SJCRH30 (cell line): ENCODE measurements around the gene ST6GAL1. TPM values are rescaled to one million over a fixed set of nuclear protein-coding genes. Genes with fewer than 3 reads are reported as not detected.
A peak's percentile ranks its signal among the peaks of the same experiment; 100 is the strongest.
"Not testable (repeated sequence)": the region's sequence is repeated elsewhere in the genome, so short reads cannot be mapped to it uniquely, and the experiment has no call there.

ENCODE experiments used
- DNase-seq, 2 experiments: peaks; one replicate each; pipeline ENCODE4 v3.0.0-alpha.2; 2015 to 2020
- H3K27ac ChIP-seq: fragments of 250-450 bp; sonication (Bioruptor Pico); 2 replicates; pipeline ENCODE4 v1.5.1; 2020; ENCODE audit warnings: mild to moderate bottlenecking, moderate library complexity
- H3K27me3 ChIP-seq: fragments of 250-450 bp; sonication (Bioruptor Pico); 2 replicates; pipeline ENCODE4 v1.5.1; 2020; ENCODE audit warnings: mild to moderate bottlenecking, moderate library complexity
- H3K36me3 ChIP-seq: fragments of 250-450 bp; sonication (Bioruptor Pico); 2 replicates; pipeline ENCODE4 v1.5.1; 2020; ENCODE audit warnings: mild to moderate bottlenecking, moderate library complexity
- H3K4me1 ChIP-seq: fragments of 250-450 bp; sonication (Bioruptor Pico); 2 replicates; pipeline ENCODE4 v1.5.1; 2020; ENCODE audit warnings: mild to moderate bottlenecking, moderate library complexity
- H3K4me3 ChIP-seq: fragments of 250-450 bp; sonication (Bioruptor Pico); 2 replicates; pipeline ENCODE4 v1.5.1; 2020; ENCODE audit warnings: mild to moderate bottlenecking, moderate library complexity
- H3K9me3 ChIP-seq: fragments of 250-450 bp; sonication (Bioruptor Pico); replicated peaks from 2 replicates; pipeline ENCODE4 v1.5.1; 2020; ENCODE audit warnings: mild to moderate bottlenecking, moderate library complexity
- total RNA-seq: library from RNA; depleted of rRNA; stranded (reverse); fragments of >200 nt; shearing (Covaris generic); gene quantifications from 2 replicates; pipeline ENCODE4 v1.2.3, GENCODE V29; 2014; rRNA removed

ST6GAL1 gene, protein sequence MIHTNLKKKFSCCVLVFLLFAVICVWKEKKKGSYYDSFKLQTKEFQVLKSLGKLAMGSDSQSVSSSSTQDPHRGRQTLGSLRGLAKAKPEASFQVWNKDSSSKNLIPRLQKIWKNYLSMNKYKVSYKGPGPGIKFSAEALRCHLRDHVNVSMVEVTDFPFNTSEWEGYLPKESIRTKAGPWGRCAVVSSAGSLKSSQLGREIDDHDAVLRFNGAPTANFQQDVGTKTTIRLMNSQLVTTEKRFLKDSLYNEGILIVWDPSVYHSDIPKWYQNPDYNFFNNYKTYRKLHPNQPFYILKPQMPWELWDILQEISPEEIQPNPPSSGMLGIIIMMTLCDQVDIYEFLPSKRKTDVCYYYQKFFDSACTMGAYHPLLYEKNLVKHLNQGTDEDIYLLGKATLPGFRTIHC
- 2.3 TPM in 2 replicates for total RNA-seq

DNA sequence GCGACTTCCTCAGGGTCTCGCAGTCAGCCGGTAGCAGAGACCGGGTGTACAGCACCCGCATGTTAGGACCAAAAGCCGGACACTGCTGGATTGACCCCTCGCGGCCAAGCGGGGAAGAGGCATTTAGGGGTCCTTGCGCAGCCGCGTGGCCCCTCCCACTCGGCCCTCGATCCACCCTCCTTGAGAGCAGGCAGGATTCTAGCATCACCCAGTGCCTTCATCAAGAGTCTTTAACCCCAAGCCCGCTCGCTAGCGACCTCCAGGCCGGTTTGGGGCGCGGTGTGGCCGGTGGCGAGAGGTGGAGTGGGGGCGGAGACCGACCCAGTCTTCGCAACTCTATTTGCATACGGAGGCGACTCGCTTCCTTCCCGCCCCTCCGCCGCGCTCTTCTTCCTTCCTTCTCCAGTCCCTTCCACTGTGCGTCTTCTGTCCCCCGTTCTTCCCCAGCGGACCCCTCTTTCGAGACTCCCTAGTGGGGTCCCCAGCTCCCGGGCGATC, at the start of gene ST6GAL1:
Gene ST6GAL1 (plus strand): TSS at position 384 of the 498 bp plus-strand sequence. CDS start 112,178 bp downstream, outside the sequence.
- Histone ChIP-seq H3K36me3 (no peaks in the 10 kb centered on the region), H3K4me3 (peak within 1 kb of the TSS; percentile 71), H3K27ac (peak within 1 kb of the TSS; percentile 17; the same call in 1 of the 2 replicates), H3K27me3 (no peaks in the 10 kb centered on the region; the same call in 1 of the 2 replicates), H3K9me3 (no peaks in the 10 kb centered on the region), H3K4me1 (no peaks in the 10 kb centered on the region)
- DNase-seq: peak; percentile 54 to 63

- H3K4me3 ChIP-seq: no peak overlapping the region
- H3K36me3 ChIP-seq: no peaks in the 10 kb centered on the region
- H3K9me3 ChIP-seq: no peaks in the 10 kb centered on the region
- H3K27ac ChIP-seq: no peak overlapping the region
- no peak for DNase-seq
- no peaks in the 10 kb centered on the region for H3K27me3 ChIP-seq
- H3K4me1 ChIP-seq: no peaks in the 10 kb centered on the region
These were observed 48.2 kb upstream of the ST6GAL1 start for GRCh38 chr3:186882150-186882524.

DNA sequence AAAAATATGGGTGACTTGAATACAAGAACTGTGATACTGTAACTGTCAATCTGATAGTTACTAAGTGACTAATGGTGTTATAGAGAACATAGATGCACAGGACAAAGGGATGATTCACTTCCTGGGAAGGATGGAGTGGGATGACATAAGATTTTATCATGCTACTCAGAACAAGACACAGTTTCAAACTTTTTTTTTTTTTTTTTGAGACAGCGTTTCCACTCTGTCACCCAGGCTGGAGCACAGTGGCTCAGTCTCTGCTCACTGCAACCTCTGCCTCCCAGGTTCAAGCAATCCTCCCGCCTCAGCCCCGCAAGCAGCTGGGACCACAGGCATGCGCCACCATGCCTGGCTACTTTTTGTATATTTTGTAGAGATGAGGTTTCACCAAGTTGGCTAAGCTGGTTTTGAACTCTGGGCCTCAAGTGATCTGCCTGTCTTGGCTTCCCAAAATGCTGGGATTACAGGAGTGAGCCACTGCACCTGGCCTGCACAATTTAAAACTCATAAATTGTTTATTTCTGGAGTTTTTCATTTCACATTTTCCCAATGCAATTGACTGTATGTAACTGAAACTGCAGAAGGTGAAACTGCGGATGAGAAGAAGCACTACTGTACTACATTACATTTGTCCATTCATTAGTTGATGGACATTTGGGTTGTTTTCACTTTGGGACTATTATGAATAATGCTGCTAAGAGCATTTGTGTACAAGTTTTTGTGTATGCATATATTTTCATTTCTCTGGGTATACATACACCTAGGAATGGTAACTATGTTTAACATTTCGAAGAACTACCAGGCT, 47.2 kb upstream of the ST6GAL1 start:
- no peak for DNase-seq
- Histone ChIP-seq H3K27ac (no peak overlapping the region), H3K4me1 (no peaks in the 10 kb centered on the region), H3K36me3 (no peaks in the 10 kb centered on the region), H3K27me3 (no peaks in the 10 kb centered on the region), H3K9me3 (no peaks in the 10 kb centered on the region), H3K4me3 (no peak overlapping the region)

DNA sequence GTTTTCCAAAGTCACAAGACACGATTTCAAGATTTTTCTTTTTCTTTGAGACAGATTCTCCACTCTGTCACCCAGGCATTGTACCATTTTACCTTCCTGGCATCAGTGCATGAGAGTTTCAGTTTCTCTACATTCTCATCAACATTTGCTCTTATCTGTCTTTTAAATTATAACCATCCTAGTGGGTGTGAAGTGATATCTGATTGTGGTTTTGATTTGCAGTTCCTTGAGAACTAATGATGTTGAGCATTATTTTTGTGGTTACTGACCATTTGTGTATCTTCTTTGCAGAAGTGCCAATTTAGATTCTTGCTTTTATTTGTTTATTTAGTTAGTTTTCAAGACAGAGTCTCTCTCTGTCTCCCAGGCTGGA, 46.7 kb upstream of the ST6GAL1 start:
- H3K27ac ChIP-seq: no peak overlapping the region
- no peak for DNase-seq
- H3K4me3 ChIP-seq: no peak overlapping the region
- no peaks in the 10 kb centered on the region for H3K27me3 ChIP-seq
- no peaks in the 10 kb centered on the region for H3K4me1 ChIP-seq
- no peaks in the 10 kb centered on the region for H3K9me3 ChIP-seq
- H3K36me3 ChIP-seq: no peaks in the 10 kb centered on the region

DNA sequence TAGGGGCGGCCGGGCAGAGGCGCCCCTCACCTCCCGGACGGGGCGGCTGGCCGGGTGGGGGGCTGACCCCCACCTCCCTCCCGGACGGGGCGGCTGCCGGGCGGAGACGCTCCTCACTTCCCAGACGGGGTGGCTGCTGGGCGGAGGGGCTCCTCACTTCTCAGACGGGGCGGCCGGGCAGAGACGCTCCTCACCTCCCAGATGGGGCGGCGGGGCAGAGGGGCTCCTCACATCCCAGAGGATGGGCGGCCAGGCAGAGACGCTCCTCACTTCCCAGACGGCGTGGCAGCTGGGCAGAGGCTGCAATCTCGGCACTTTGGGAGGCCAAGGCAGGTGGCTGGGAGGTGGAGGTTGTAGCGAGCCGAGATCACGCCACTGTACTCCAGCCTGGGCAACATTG, 45.5 kb upstream of the ST6GAL1 start:
- H3K27ac ChIP-seq, H3K36me3 ChIP-seq, H3K4me1 ChIP-seq, H3K27me3 ChIP-seq, DNase-seq, H3K9me3 ChIP-seq, H3K4me3 ChIP-seq: not testable (repeated sequence)

DNA sequence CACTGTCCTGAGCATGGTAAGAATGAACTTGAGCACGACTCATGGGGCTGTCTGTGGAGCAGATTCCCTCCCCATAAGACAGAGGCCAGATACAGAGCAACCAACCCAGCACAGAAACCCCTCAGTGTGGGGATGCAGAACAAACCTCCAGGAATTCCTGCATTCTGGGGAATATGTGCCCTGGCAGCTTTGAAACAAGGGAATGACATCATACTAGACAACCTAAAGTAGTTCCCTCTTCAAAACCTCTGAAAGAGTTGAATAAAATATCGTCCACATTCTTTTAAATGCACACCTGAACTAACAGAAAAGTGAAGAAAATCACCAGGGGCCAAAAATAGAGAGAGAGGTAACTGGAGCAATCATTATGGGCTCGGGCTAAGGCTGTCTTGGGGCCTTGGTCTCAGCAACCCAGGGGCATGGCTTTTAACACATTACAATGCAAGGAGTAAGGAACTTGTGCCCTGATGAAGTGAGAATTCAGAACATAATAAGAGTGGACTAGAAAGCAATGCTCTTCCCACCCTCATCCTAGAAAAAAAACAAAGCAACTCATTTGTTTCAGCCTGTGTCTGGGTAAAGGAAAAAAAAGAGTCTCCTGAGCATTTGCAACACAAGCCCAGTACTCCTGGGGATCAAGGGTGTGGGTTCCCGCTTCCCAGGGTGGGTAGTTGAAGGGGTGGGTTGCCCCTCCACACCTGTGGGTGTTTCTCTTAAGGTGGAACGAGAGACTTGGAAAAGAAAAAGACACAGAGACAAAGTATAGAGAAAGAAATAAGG, 43.9 kb upstream of the ST6GAL1 start:
- Histone ChIP-seq H3K36me3 (no peaks in the 10 kb centered on the region), H3K4me3 (no peak overlapping the region), H3K27ac (no peak overlapping the region), H3K9me3 (no peaks in the 10 kb centered on the region), H3K27me3 (no peaks in the 10 kb centered on the region), H3K4me1 (no peaks in the 10 kb centered on the region)
- no peak for DNase-seq

DNA sequence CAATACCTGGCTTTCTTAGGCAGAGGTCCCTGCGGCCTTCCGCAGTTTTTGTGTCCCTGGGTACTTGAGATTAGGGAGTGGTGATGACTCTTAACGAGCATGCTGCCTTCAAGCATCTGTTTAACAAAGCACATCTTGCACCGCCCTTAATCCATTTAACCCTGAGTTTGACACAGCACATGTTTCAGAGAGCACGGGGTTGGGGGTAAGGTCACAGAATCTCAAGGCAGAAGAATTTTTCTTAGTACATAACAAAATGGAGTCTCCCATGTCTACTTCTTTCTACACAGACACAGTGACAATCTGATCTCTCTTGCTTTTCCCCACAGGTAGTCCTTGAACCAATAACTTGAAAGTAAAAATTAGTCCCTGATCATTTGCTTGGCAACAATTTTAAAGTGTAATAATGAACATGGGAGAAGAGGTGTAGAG, 42.8 kb upstream of the ST6GAL1 start:
- H3K4me3 ChIP-seq, DNase-seq, H3K27ac ChIP-seq, H3K27me3 ChIP-seq, H3K4me1 ChIP-seq, H3K36me3 ChIP-seq, H3K9me3 ChIP-seq: not testable (repeated sequence)

- H3K4me3 ChIP-seq: no peak overlapping the region
- no peak overlapping the region for H3K27ac ChIP-seq
- no peaks in the 10 kb centered on the region for H3K9me3 ChIP-seq
- DNase-seq: no peak
- no peaks in the 10 kb centered on the region for H3K36me3 ChIP-seq
- H3K4me1 ChIP-seq: no peaks in the 10 kb centered on the region
- no peaks in the 10 kb centered on the region for H3K27me3 ChIP-seq
These were observed 41.8 kb upstream of the ST6GAL1 start for GRCh38 chr3:186888569-186888968.

GRCh38 chr3:186889698-186890097, 40.6 kb upstream of the ST6GAL1 start:
- H3K27me3 ChIP-seq, DNase-seq, H3K9me3 ChIP-seq, H3K27ac ChIP-seq, H3K4me3 ChIP-seq, H3K4me1 ChIP-seq, H3K36me3 ChIP-seq: not testable (repeated sequence)

DNA sequence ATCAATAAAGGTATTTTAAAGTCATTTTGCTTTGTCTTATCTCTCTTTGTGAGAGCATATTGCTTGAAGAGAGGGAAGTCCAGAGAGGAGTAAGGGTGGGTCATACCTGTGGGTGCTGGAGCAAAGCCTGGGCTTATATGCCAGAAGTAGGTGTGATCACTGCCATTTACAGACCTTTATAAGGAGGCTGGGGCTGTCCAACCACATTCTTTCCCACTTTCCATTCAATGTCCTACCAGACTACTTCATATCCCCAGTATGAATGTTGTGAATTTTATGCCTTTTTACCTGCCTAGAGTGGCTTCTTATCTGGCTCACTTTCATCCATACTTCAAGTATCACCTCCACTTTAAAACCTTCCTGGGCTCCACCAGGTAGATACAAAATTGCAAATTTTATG, 39.4 kb upstream of the ST6GAL1 start:
- Histone ChIP-seq H3K4me1 (no peaks in the 10 kb centered on the region), H3K4me3 (no peak overlapping the region), H3K27ac (no peak overlapping the region), H3K9me3 (no peaks in the 10 kb centered on the region), H3K27me3 (no peaks in the 10 kb centered on the region), H3K36me3 (no peaks in the 10 kb centered on the region)
- DNase-seq: no peak

DNA sequence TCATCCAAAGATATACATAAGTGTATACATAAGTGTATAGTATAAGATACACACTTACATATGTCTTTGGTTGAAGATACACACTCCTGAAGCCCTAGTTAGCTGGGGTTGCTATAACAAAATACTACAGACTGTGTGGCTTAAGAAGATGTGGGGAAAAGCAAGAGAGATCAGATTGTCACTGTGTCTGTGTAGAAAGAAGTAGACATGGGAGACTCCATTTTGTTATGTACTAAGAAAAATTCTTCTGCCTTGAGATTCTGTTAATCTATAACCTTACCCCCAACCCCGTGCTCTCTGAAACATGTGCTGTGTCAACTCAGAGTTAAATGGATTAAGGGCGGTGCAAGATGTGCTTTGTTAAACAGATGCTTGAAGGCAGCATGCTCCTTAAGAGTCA, 37.3 kb upstream of the ST6GAL1 start:
- not testable (repeated sequence) for H3K9me3 ChIP-seq, H3K4me3 ChIP-seq, H3K4me1 ChIP-seq, H3K27ac ChIP-seq, H3K36me3 ChIP-seq, H3K27me3 ChIP-seq, DNase-seq

DNA sequence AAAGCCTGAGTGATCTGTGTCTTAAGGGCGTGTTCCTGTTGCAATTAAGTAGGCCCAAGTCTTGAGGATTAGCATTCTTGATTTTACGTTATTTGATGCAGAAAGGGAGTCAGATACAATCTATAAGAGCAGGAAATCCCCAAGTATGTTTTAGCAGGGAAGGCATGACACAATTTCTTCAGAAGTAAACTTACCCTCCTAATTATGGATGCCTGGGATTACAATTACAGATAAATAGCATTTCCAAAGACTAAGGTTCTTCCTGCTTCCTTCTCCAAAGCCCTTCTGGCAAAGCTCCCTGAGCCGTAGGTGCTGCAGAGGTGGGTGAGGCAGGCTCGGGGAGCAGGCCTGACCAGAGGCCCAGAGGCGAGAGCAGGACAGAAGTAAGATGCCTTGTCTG, 34.9 kb upstream of the ST6GAL1 start:
- H3K27me3 ChIP-seq: no peaks in the 10 kb centered on the region
- no peaks in the 10 kb centered on the region for H3K4me1 ChIP-seq
- no peak overlapping the region for H3K27ac ChIP-seq
- DNase-seq: no peak
- H3K36me3 ChIP-seq: no peaks in the 10 kb centered on the region
- no peaks in the 10 kb centered on the region for H3K9me3 ChIP-seq
- H3K4me3 ChIP-seq: no peak overlapping the region

- H3K36me3 ChIP-seq: no peaks in the 10 kb centered on the region
- no peaks in the 10 kb centered on the region for H3K9me3 ChIP-seq
- H3K27ac ChIP-seq: no peak overlapping the region
- no peak overlapping the region for H3K4me3 ChIP-seq
- no peak for DNase-seq
- H3K27me3 ChIP-seq: no peaks in the 10 kb centered on the region
- no peaks in the 10 kb centered on the region for H3K4me1 ChIP-seq
These were observed 34.3 kb upstream of the ST6GAL1 start for GRCh38 chr3:186896006-186896405.

DNA sequence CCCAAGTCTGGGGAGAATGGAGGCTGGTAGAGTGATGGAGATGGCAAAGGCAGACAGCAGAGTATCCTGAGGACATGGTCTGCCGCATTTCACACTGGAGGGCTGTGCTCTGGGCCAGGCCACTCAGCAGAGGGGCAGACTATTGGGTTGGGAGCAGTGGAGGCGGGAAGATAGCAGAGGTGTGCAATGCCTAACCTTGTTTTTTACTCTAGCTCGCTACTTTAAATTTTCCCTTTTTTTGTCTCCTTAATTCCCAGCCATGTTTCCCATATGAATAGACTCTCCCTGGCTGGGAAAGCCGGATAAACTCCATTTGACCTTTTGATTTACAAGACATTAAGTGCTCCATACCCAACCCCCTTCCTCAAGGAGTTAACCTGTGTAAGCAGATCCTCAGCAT, 33.5 kb upstream of the ST6GAL1 start:
- H3K9me3 ChIP-seq: no peaks in the 10 kb centered on the region
- DNase-seq: no peak
- H3K27me3 ChIP-seq: no peaks in the 10 kb centered on the region
- H3K27ac ChIP-seq: no peak overlapping the region
- H3K4me1 ChIP-seq: no peaks in the 10 kb centered on the region
- H3K4me3 ChIP-seq: no peak overlapping the region
- H3K36me3 ChIP-seq: no peaks in the 10 kb centered on the region
